Ishikawa (cell line): ENCODE measurements around the gene ZC2HC1B.

Source experiments
- CEBPB ChIP-seq: IDR thresholded peaks from 2 replicates; pipeline ENCODE4 v1.6.1; 2012
- CREB1 ChIP-seq: IDR thresholded peaks from 2 replicates; pipeline ENCODE4 v1.6.1; 2012; ENCODE audit warnings: low read depth
- EP300 ChIP-seq: IDR thresholded peaks from 2 replicates; pipeline ENCODE4 v1.6.1; 2012; ENCODE audit warnings: borderline replicate concordance
- RAD21 ChIP-seq: IDR thresholded peaks from 2 replicates; pipeline ENCODE4 v1.6.1; 2012; ENCODE audit warnings: low read depth
- TAF1 ChIP-seq: IDR thresholded peaks from 2 replicates; pipeline ENCODE4 v1.6.1; 2012; ENCODE audit warnings: low read depth, mild to moderate bottlenecking
- TCF12 ChIP-seq: IDR thresholded peaks from 2 replicates; pipeline ENCODE4 v1.6.1; 2012; ENCODE audit warnings: low read depth
- YY1 ChIP-seq: IDR thresholded peaks from 2 replicates; pipeline ENCODE4 v1.6.1; 2012; ENCODE audit warnings: low read depth
- TF ChIP-seq, protein P1 (sequence below): IDR thresholded peaks from 2 replicates; pipeline ENCODE4 v1.6.1; 2012
- TF ChIP-seq, protein P2 (sequence below): IDR thresholded peaks from 2 replicates; pipeline ENCODE4 v1.6.1; 2012; ENCODE audit warnings: low read depth, mild to moderate bottlenecking
- TF ChIP-seq, protein P3 (sequence below): IDR thresholded peaks from 2 replicates; pipeline ENCODE4 v1.6.1; 2012

DNA sequence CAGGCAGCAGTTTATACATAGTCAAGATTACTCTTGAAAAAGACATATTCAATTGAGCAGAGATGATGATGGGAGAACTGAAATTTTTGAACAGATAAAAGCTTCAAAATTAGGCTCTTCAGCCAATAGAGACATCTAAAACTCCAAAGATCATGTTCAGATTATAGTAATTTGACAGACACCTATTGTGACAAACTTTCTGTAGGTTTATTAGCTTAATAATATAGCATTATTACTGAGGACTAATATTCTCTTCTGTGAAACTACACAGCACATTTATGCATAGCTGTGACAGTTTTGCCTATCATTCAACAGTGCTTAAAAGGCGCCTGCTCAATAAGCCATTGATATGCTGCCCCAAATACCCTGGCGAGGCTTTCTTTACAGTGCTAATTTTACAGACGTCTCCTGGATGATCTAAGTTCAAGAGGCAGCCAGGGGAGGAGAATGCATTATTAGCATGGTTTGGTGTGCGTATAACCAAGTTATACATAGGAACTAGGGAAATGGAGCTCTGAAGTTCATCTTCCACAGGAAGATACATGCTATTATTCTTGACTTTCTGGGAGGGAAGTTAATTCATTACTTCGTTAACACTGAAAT, 122.3 kb downstream of the ZC2HC1B start:
- TF ChIP-seq, protein P1, sequence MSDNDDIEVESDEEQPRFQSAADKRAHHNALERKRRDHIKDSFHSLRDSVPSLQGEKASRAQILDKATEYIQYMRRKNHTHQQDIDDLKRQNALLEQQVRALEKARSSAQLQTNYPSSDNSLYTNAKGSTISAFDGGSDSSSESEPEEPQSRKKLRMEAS, result no peak
- no peak for TF ChIP-seq EP300
- no peak for TF ChIP-seq YY1
- TF ChIP-seq TAF1, result no peak
- no peak for TF ChIP-seq CEBPB
- no peak for TF ChIP-seq RAD21
- TF ChIP-seq, protein P2, sequence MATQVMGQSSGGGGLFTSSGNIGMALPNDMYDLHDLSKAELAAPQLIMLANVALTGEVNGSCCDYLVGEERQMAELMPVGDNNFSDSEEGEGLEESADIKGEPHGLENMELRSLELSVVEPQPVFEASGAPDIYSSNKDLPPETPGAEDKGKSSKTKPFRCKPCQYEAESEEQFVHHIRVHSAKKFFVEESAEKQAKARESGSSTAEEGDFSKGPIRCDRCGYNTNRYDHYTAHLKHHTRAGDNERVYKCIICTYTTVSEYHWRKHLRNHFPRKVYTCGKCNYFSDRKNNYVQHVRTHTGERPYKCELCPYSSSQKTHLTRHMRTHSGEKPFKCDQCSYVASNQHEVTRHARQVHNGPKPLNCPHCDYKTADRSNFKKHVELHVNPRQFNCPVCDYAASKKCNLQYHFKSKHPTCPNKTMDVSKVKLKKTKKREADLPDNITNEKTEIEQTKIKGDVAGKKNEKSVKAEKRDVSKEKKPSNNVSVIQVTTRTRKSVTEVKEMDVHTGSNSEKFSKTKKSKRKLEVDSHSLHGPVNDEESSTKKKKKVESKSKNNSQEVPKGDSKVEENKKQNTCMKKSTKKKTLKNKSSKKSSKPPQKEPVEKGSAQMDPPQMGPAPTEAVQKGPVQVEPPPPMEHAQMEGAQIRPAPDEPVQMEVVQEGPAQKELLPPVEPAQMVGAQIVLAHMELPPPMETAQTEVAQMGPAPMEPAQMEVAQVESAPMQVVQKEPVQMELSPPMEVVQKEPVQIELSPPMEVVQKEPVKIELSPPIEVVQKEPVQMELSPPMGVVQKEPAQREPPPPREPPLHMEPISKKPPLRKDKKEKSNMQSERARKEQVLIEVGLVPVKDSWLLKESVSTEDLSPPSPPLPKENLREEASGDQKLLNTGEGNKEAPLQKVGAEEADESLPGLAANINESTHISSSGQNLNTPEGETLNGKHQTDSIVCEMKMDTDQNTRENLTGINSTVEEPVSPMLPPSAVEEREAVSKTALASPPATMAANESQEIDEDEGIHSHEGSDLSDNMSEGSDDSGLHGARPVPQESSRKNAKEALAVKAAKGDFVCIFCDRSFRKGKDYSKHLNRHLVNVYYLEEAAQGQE, result no peak
- TF ChIP-seq, protein P3, sequence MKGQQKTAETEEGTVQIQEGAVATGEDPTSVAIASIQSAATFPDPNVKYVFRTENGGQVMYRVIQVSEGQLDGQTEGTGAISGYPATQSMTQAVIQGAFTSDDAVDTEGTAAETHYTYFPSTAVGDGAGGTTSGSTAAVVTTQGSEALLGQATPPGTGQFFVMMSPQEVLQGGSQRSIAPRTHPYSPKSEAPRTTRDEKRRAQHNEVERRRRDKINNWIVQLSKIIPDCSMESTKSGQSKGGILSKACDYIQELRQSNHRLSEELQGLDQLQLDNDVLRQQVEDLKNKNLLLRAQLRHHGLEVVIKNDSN, result no peak
- TF ChIP-seq TCF12, result no peak
- no peak for TF ChIP-seq CREB1
